ENCODE results near the gene ELOA.
A peak's percentile ranks its signal among the peaks of the same experiment; 100 is the strongest.

Gene ELOA

DNA sequence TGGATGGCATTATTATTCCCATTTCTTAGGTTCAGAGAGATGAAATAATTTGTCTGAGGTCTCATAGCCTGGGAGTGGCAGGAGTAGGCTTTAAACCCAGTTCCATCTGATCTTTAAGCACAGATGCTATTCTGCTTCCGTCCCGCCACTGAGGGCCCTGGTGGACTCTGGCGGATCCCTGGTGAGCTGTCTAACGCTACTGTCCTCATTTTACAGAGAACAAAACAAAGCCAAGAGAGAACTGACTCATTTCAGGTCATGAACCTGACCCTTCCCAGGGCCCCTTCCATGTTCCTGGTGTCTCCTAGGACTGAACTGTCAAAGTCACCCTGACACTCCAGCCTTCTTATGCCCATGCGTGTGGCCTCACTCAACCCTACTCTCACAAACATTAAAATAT is 60.4 kb downstream of the ELOA start:
- no peak overlapping the region for H3K4me2 ChIP-seq (ENCODE audit: low read depth, low read length, poor library complexity, severe bottlenecking)
- H3K9me2 ChIP-seq (replicated peaks; ENCODE audit: insufficient read depth, low read length) = no peaks in the 10 kb centered on the region
- TF ChIP-seq, protein P1, sequence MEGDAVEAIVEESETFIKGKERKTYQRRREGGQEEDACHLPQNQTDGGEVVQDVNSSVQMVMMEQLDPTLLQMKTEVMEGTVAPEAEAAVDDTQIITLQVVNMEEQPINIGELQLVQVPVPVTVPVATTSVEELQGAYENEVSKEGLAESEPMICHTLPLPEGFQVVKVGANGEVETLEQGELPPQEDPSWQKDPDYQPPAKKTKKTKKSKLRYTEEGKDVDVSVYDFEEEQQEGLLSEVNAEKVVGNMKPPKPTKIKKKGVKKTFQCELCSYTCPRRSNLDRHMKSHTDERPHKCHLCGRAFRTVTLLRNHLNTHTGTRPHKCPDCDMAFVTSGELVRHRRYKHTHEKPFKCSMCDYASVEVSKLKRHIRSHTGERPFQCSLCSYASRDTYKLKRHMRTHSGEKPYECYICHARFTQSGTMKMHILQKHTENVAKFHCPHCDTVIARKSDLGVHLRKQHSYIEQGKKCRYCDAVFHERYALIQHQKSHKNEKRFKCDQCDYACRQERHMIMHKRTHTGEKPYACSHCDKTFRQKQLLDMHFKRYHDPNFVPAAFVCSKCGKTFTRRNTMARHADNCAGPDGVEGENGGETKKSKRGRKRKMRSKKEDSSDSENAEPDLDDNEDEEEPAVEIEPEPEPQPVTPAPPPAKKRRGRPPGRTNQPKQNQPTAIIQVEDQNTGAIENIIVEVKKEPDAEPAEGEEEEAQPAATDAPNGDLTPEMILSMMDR (IDR thresholded peaks at IDR 0.05; ENCODE audit: insufficient read depth, low read length, poor library complexity, severe bottlenecking) = no peak
- TF ChIP-seq EZH2phosphoT487 (conservative IDR thresholded peaks at IDR 0.05; ENCODE audit: low read length) = no peak
- H3K9ac ChIP-seq (ENCODE audit: low read length) = no peak overlapping the region
- no peaks in the 10 kb centered on the region for H3K79me2 ChIP-seq (ENCODE audit: insufficient read depth, low read length)
- H4K20me1 ChIP-seq (ENCODE audit: low read depth, low read length) = no peaks in the 10 kb centered on the region
- no peak overlapping the region for H3K27ac ChIP-seq (ENCODE audit: low read depth, low read length)
- no peak overlapping the region for H2AFZ ChIP-seq (ENCODE audit: low read depth, low read length, severe bottlenecking)
- no peaks in the 10 kb centered on the region for H3K27me3 ChIP-seq (ENCODE audit: low read length)
- no peaks in the 10 kb centered on the region for H3K9me3 ChIP-seq (ENCODE audit: insufficient read depth, low read length)
- H3K4me3 ChIP-seq (ENCODE audit: insufficient read depth, low read length, poor library complexity, severe bottlenecking) = no peak overlapping the region
- H3K36me3 ChIP-seq (ENCODE audit: low read length) = no peaks in the 10 kb centered on the region
- no peaks in the 10 kb centered on the region; the same call in 1 of the 2 replicates for H3F3A ChIP-seq (ENCODE audit: insufficient read depth)

DNA sequence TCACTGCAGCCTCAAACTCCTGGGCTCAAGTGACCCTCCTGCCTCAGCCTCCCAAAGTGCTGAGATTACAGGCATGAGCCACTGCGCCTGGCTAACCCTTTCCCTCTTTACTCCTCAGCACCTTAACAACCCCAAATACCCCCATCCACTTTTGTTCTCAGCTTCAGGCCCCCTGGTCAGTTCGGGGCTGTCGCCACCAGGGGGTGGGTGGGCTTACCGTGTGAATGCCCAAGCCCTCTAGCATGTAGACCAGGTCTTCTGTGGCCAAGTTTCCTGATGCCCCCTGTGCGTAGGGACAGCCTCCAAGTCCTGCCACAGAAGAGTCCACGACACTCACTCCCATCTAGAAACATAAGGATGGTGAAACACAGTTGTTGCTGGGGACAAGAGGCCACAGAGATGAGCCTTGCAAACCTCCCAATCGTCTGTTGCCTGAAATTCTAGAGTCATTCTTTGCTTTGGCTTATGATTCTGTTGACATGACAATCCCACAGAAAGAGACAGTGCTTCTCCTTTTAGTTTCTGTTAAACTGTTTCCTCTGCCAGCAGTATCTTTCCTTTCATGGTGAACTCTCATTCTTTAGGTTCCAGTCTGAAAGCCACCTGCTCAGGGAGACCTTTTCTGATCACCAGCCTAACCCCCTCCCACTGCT is 61.0 kb downstream of the ELOA start:
- Histone ChIP-seq H3K9me3 (ENCODE audit: insufficient read depth, low read length) (no peaks in the 10 kb centered on the region), H3K4me3 (ENCODE audit: insufficient read depth, low read length, poor library complexity, severe bottlenecking) (no peak overlapping the region), H3K4me2 (ENCODE audit: low read depth, low read length, poor library complexity, severe bottlenecking) (no peak overlapping the region), H3K9me2 (replicated peaks; ENCODE audit: insufficient read depth, low read length) (no peaks in the 10 kb centered on the region), H3K36me3 (ENCODE audit: low read length) (no peaks in the 10 kb centered on the region), H2AFZ (ENCODE audit: low read depth, low read length, severe bottlenecking) (no peak overlapping the region), H3K27ac (ENCODE audit: low read depth, low read length) (no peak overlapping the region), H4K20me1 (ENCODE audit: low read depth, low read length) (no peaks in the 10 kb centered on the region), H3F3A (ENCODE audit: insufficient read depth) (no peaks in the 10 kb centered on the region; the same call in 1 of the 2 replicates), H3K27me3 (ENCODE audit: low read length) (no peaks in the 10 kb centered on the region), H3K79me2 (ENCODE audit: insufficient read depth, low read length) (no peaks in the 10 kb centered on the region), H3K9ac (ENCODE audit: low read length) (no peak overlapping the region)
- TF ChIP-seq, protein P1 (IDR thresholded peaks at IDR 0.05; ENCODE audit: insufficient read depth, low read length, poor library complexity, severe bottlenecking) = peak; percentile 16
- TF ChIP-seq EZH2phosphoT487 (conservative IDR thresholded peaks at IDR 0.05; ENCODE audit: low read length) = no peak

GRCh38 chr1:23805025-23805424 is 61.8 kb downstream of the ELOA start:
- H3K27me3 ChIP-seq (ENCODE audit: low read length) = no peaks in the 10 kb centered on the region
- no peaks in the 10 kb centered on the region for H3K9me3 ChIP-seq (ENCODE audit: insufficient read depth, low read length)
- TF ChIP-seq EZH2phosphoT487 (conservative IDR thresholded peaks at IDR 0.05; ENCODE audit: low read length) = no peak
- TF ChIP-seq, protein P1 (IDR thresholded peaks at IDR 0.05; ENCODE audit: insufficient read depth, low read length, poor library complexity, severe bottlenecking) = no peak
- no peaks in the 10 kb centered on the region; the same call in 1 of the 2 replicates for H3F3A ChIP-seq (ENCODE audit: insufficient read depth)
- no peaks in the 10 kb centered on the region for H3K9me2 ChIP-seq (replicated peaks; ENCODE audit: insufficient read depth, low read length)
- H3K9ac ChIP-seq (ENCODE audit: low read length) = no peak overlapping the region
- H3K4me2 ChIP-seq (ENCODE audit: low read depth, low read length, poor library complexity, severe bottlenecking) = no peak overlapping the region
- H3K4me3 ChIP-seq (ENCODE audit: insufficient read depth, low read length, poor library complexity, severe bottlenecking) = no peak overlapping the region
- H2AFZ ChIP-seq (ENCODE audit: low read depth, low read length, severe bottlenecking) = no peak overlapping the region
- no peak overlapping the region for H3K27ac ChIP-seq (ENCODE audit: low read depth, low read length)
- no peaks in the 10 kb centered on the region for H4K20me1 ChIP-seq (ENCODE audit: low read depth, low read length)
- H3K36me3 ChIP-seq (ENCODE audit: low read length) = no peaks in the 10 kb centered on the region
- H3K79me2 ChIP-seq (ENCODE audit: insufficient read depth, low read length) = no peaks in the 10 kb centered on the region
